GM18505 (cell line): ENCODE results near the gene PLAC9.

Experiments
- ATAC-seq: cut with Tn5 transposase; IDR thresholded peaks from one replicate; pipeline ENCODE4 v1.9.1; 2021; ENCODE audit not compliant: unreplicated experiment
- POLR2A ChIP-seq: IDR thresholded peaks from 4 replicates; pipeline ENCODE4 v1.6.1; 2011; ENCODE audit warnings: borderline replicate concordance; ENCODE audit not compliant: insufficient read depth, insufficient read length; ENCODE audit errors: extremely low read depth

The PLAC9 gene

DNA sequence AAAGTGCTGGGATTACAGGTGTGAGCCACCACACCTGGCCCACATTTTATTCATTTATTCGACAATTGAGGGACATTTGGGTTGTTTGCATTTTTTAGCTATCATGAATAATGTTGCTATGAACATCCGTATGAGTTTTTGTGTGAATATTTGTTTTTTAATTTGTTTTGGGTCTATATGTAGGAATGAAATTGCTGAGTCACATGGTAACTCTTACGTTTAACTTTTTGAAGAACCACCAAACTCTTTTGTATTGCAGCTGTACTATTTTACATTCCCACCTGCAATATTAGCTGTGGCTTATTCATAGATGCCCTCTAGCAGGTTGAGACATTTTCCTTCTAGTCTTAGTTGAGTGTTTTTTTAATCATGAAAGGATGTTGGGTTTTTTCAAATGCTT, 14.4 kb downstream of the PLAC9 start:
- no peak for ATAC-seq
- TF ChIP-seq POLR2A, result no peak

DNA sequence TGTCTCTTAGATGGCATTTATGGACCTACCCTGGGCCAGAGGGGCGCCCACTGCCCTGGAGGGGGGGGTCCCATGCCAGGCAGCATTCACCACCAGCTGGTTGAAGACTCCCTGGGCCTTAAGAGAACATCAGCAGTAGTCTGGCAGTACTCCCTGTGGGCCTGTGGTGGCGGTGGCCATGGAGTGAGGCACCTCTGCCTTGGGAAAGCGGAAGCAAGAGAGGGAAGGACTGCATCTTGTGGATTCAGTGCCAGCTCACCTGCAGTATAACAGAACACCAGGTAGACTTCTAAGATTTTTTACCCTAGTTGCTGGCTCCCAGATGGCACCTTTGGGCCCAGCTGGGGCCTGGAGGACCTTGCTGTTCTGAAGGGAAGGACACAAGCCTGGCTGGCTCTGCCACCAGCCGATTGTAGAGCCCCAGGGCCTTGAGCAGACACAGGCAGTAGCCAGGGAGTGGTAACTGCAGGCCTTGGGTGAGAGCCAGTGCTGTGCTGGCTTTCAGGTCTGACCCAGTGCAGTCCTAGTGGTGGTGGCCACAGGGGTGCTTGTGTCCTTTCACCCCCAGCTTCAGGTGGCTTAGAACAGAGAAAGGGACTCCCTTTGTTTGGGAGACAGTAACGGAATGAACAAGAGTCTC, 15.8 kb downstream of the PLAC9 start:
- ATAC-seq, result no peak
- no peak for TF ChIP-seq POLR2A

DNA sequence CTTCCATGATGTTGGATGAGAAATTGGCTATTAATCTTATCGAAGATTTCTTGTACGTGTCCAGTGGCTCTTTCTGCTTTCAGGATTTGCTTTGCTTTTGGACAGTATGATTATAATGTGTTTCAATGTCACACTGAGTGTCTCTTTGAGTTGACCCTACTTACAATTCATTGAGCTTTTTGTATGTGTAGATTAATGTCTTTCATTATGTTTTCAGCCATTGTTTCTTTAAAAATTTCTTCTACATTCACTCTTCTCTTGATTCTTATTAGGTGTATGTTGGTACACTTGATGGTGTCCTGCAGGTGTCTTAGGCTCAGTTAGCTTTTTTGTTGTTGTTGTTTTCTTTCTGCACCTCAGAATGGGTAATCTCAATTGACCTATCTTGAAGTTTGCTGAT, 16.6 kb downstream of the PLAC9 start:
- no peak for ATAC-seq
- no peak for TF ChIP-seq POLR2A

DNA sequence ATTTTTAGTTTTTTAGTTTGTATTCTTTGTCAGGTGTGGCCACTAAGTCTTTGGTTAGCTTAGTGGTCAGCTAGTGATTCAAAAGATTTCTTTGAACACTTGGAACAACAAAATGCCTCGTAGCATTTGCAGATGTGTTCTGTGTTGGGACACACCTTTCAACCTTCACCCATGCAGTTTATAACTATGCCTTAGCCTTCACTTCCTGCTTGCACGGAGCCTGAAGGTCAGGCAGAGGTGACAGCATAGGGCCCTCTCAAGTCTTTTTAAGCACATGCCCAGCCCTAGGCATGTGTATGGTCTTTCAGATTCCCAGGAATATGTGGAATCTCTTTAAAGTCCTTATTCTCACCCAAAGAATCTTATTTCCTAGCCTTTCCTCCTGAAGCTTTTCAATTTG, 17.6 kb downstream of the PLAC9 start:
- TF ChIP-seq POLR2A, result no peak
- no peak for ATAC-seq

DNA sequence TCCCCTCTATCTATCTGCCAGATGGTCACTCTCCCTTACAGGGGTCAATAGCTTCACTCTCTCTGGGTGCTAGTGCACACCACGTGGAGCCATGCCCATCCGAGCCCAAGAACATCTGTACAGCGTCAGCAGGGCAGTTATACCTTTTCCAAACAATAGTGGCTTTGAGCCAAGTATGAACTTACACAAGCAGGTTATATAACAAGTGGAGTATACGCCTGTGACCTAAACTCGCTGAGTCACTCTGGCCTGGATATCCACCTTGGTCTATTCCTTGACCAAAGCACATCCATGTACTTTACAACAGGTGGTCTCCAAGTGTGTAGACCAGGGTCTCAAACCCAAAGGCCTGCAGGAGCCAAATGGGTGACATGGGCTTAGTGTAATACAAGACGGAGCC, 20.3 kb downstream of the PLAC9 start:
- no peak for TF ChIP-seq POLR2A
- no peak for ATAC-seq

DNA sequence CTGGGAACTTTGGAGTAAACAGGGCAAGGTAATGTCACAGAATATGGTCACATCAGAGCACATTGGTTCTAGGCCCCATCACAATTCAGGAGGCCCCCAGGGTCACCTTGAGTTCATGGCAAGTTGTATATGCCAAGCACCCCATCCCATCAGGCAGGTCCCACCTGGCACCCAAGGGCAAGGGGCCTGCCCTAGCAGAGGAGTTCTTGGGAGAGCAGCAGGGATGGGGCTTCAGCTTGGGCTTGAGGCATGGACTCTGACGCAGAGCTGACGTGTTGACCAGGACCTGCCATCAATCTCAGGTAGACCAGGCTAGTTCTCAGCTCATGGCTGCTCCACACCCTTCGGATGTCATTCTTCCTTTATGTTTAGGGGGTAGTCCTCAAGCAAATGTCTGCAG, 20.9 kb downstream of the PLAC9 start:
- no peak for TF ChIP-seq POLR2A
- ATAC-seq, result no peak

DNA sequence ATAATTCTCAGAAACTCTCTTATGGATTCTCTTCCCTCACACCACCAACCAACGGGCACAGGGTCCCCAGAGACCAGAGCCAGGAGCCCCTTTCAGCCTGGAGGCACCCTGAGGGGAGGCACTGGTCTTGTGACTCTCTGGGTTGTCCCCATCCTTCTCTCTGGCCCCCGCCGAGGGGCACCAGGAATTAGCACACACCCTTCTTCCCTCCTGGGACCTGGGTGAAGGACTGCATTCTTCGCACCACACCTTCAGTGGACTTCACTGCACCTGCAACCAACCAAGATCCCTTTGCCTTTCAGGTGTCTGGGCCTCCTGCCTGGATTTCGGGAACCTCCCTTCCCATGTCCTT, 22.1 kb downstream of the PLAC9 start:
- no peak for TF ChIP-seq POLR2A
- no peak for ATAC-seq

DNA sequence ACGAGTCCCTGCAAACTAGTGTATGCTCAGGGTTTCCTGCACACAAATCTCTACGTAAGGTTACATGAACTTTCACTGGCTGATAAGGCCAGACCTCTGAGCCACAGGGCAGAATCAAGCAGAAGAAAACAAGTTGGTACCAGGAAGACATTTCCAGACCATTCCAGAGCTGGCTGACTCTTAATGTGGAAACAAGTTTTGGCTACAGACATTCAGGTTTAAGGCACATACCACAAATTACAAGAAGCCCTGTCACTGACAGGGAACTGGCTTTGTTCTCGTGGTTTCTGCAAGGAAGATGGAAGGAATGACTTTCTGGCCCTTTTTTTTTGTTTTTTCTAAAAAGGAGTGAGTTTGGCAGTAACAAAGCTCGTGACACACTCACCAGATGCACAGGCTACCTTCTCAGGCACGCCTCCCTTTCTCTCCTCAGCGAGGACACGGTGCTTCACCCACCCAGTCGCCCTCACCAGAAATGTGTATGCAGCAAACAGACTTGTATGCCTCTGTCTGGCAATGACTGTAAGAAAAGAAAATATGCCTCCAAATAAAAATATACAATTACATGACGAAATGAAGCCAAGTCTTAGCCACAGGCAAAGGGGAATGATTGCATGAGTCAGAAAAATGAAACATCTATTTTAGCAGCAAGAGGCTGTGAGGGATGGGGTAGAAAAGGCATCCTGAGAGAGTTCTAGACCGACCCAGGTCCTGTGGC, 22.6 kb downstream of the PLAC9 start:
- no peak for TF ChIP-seq POLR2A
- ATAC-seq, result no peak

DNA sequence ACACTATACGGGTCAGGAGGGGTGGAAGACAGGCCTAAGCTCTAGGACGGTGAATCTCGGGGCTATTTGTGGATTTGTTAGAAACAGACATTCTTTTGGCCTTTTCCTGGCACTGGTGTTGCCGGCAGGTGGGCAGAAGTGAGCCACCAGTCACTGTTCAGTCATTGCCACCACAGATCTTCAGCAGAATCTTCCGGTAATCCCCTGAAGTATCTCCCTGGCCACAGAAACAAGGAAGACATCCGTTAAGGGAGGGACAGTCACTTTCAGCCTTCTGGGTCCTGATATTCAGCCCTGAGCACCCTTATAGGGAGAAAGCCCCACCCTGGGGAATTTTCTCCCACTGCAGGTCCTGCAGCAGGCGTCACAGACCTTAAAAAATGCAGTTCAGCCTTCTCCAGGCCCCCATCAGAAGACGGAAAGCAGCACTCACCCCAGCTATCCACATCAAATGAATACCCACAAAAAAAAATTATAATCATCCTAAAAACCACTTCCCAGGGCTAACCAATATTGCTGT, 23.2 kb downstream of the PLAC9 start:
- ATAC-seq, result no peak
- no peak for TF ChIP-seq POLR2A

DNA sequence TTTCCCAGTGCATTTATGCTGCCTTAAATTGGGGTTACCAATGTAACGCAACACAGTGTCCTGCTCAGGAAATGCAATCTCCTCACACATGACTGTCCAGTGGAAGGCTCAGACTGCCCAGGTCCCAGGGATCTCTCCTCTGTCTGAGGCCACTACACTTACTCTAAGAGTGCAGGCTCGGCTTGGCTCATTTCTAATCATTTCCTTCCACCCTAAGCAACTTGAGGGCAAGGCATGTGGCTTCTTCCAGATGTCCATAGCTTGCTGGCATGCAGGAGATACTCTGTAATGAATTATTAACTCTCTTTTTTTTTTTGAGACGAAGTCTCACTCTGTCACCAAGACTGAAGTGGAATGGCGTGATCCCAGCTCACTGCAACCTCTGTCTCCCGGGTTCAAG, 23.7 kb downstream of the PLAC9 start:
- ATAC-seq, result no peak
- TF ChIP-seq POLR2A, result no peak

DNA sequence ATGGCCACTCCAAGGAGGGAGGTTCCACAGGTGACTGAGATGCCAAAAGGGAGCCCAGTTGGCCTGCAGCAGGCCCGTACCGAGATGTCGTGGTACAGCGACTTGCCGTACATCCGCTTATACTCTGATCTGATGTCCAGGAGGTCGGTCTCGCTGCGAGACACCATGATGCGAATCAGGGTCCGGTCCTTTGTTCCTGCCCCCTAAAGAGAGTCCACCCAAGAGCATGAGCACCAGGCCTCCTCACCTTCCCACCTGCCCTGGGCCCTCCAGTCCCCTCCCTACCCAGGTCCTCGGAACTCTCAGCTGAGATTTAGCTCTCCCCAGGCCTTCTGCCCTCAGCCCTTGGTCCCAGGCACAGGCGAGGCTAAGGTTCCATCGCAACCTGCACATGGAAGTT, 25.0 kb downstream of the PLAC9 start:
- no peak for ATAC-seq
- TF ChIP-seq POLR2A, result no peak

DNA sequence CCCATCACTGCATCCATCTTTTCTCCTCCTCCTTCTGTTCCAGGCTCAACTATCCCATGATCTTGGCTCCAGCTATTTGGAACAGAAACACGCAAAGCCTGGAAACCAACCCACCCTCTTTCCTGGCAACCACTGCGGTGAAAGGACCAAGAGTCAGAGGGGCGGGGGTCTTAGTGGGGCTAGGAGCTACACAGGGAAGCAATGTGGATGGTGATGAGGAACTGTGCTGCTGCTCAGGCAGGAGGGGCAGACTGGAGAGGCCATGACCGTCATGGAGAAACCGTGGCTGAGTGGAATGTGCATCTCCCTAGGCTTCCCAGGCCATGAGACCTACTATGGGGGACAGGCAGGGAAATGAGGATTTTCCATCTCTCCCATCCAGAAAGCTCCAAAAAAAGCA, 25.6 kb downstream of the PLAC9 start:
- TF ChIP-seq POLR2A, result no peak
- ATAC-seq, result no peak

DNA sequence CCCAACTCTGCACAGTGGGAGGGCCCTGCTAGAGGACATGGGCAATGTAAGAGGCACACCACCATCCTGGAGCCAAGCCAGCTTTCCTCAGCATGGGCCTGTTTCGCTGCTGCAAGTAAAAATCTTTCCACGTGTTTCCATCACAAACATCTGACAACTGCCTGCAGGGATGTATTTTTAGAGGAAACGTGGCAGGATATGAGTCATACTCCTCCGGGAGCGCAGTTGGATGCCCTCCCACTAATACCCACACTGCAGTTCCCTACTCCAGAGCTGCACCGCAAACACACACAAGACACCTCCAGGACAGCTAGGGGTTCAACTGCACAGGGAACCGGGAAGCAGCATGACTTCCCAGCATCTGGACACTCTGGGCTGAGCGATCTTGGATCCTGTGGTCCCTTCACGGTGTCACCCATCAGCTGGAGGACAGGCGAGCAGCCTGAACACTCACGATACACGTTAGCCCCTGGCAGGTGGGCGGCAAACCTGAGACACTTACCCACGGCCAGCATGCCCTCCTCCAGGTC, 26.1 kb downstream of the PLAC9 start:
- no peak for TF ChIP-seq POLR2A
- ATAC-seq, result no peak
